HFF-Myc (cell line): Measurements from ENCODE around the gene SHKBP1.
"Not testable (repeated sequence)": the region's sequence is repeated elsewhere in the genome, so short reads cannot be mapped to it uniquely, and the experiment has no call there.

ENCODE experiments used
- DNase-seq: peaks from one replicate; pipeline ENCODE4 v3.0.0-alpha.2; 2011; ENCODE audit warnings: low read depth; ENCODE audit errors: extremely low read depth
- H3K4me3 ChIP-seq: replicated peaks from 2 replicates; pipeline ENCODE4 v1.5.1; 2011; ENCODE audit warnings: low read depth, mild to moderate bottlenecking, control low read depth, low read length
- TF ChIP-seq, protein P1 (sequence below): IDR thresholded peaks from 2 replicates; pipeline ENCODE4 v1.5.1; 2012; ENCODE audit warnings: mild to moderate bottlenecking, low read depth, low read length, control low read depth; ENCODE audit errors: missing control alignments

SHKBP1 gene

DNA sequence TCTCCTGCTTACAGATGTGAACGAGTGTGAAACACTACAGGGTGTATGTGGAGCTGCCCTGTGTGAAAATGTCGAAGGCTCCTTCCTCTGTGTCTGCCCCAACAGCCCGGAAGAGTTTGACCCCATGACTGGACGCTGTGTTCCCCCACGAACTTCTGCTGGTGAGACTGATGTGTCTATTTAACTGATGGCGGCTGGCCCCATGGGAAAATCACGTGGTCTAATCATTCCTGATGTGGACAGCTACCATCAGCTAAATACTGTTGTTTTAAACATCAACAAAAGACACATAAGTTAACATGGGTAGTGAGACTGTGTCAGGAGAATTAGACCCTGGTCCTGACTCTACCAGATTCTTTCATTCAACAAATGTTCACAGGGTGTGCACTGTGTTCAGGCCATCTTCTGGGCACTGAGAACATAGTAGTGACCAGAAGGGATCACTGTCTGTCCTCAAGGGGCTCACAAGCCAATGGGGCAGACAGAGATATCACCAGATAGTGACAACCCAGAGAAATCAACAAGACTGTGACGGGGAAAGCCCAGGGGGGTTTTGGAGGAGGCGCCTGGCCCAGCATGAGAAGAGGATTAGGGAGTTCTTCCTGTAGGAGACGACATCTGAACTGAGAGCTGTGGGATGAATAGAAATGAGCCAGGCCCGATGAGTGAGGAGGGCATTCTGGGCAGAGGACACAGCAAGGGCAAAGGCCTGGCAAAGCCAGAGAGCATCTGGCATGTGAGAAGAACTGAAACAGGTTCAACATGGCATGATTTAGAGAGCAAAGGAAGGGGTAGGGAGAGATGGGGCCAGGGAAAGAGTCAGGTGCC, 42.9 kb downstream of the SHKBP1 start:
- TF ChIP-seq, protein P1, sequence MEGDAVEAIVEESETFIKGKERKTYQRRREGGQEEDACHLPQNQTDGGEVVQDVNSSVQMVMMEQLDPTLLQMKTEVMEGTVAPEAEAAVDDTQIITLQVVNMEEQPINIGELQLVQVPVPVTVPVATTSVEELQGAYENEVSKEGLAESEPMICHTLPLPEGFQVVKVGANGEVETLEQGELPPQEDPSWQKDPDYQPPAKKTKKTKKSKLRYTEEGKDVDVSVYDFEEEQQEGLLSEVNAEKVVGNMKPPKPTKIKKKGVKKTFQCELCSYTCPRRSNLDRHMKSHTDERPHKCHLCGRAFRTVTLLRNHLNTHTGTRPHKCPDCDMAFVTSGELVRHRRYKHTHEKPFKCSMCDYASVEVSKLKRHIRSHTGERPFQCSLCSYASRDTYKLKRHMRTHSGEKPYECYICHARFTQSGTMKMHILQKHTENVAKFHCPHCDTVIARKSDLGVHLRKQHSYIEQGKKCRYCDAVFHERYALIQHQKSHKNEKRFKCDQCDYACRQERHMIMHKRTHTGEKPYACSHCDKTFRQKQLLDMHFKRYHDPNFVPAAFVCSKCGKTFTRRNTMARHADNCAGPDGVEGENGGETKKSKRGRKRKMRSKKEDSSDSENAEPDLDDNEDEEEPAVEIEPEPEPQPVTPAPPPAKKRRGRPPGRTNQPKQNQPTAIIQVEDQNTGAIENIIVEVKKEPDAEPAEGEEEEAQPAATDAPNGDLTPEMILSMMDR: no peak
- H3K4me3 ChIP-seq: no peak overlapping the region
- no peak for DNase-seq

DNA sequence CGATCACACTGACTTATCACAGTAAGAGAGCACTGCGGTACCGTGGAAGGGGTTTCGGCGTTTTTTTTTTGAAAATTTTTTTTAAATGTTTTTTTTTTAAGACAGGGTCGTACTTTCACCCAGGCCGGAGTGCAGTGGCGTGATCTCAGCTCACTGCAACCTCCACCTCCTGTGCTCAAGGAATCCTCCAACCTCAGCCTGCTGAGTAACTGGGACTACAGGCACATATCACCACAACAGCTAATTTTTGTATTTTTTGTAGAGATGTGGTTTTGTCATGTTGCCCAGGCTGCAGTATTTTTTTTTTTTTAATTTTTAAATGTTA, 43.5 kb downstream of the SHKBP1 start:
- no peak overlapping the region for H3K4me3 ChIP-seq
- no peak for DNase-seq
- TF ChIP-seq, protein P1: no peak

DNA sequence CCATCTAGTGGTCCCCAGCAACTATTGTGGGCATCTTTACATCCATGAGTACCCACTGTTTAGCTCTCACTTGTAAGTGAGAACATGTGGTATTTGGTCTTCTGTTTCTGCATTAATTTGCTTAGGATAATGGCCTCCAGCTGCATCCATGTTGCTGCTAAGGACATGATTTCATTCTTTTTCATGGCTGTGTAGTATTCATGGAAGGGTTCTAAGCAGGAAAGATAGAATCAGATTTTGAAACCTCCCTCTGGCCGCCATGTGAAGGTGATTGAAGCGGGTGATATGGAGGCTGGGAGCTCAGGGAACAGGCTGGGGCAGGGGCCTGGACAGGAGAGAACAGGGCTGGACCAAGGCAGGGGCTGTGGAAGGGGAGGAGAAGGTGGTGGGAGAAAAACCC, 44.6 kb downstream of the SHKBP1 start:
- H3K4me3 ChIP-seq: no peak overlapping the region
- TF ChIP-seq, protein P1: no peak
- DNase-seq: no peak

DNA sequence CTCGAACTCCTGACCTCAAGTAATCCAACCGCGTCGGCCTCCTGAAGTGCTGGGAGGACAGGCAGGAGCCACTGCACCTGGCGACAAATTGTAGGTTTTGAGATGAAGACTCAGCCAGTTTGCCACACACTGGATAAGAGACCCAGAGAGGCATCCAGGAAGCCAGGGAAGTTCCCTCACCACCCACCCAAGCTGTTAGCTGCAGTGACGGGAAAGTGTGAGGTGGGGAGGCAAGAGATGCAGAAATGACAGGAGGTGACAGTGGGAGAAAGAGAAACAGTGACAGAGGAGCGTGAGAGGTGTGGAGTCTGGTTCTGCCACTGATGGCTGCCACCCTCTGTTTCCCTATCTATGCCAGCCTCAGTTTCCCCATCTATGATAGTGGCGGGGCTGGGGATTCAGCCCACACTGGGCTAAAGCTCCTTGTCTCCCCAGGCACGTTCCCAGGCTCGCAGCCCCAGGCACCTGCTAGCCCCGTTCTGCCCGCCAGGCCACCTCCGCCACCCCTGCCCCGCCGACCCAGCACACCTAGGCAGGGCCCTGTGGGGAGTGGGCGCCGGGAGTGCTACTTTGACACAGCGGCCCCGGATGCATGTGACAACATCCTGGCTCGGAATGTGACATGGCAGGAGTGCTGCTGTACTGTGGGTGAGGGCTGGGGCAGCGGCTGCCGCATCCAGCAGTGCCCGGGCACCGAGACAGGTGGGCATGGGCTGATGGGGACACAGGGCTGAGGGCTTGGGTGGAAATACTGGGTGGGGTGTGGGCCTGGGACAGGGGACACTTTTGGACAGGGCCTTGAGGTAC, 45.5 kb downstream of the SHKBP1 start:
- no peak for DNase-seq
- TF ChIP-seq, protein P1: no peak
- no peak overlapping the region for H3K4me3 ChIP-seq

DNA sequence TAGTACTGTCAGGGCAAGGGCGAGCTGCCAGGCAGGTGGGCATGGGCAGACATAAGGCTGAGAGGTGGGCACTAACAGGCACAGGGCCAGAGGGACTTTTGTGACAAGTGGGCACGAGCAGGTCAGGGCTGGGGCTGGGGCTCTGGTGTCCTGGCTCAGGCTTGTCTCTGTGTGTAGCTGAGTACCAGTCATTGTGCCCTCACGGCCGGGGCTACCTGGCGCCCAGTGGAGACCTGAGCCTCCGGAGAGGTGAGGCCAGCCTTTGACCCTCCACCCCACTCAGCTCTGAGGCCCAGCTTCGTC, 46.1 kb downstream of the SHKBP1 start:
- no peak for DNase-seq
- TF ChIP-seq, protein P1: no peak
- H3K4me3 ChIP-seq: no peak overlapping the region

DNA sequence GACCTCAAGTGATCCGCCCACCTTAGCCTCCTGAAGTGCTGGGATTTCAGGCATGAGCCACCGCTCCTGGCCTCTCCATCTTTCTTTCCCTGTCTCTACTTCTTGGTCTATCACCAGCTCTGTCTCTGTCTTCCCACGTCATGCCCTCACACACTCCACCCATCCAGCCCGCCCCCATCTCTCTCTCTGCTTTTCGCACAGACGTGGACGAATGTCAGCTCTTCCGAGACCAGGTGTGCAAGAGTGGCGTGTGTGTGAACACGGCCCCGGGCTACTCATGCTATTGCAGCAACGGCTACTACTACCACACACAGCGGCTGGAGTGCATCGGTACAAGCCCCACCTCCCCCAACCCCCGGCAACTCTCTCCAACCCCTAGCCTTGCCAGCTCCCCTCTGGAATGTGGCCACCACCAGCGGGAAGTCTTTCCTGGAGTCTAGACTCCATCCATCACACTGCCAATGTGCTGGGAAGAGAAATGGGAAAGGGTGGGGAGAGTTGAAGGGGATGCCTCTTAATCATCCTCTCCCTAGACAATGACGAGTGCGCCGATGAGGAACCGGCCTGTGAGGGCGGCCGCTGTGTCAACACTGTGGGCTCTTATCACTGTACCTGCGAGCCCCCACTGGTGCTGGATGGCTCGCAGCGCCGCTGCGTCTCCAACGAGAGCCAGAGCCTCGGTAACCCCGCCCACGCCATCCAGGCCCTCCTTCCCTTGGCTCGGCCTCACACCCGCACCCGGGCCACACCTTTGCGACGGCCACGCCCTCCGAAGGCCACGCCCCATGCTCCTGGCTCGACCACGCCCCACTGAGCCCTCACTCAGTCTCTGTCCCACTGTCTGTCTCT, 47.0 kb downstream of the SHKBP1 start:
- TF ChIP-seq, protein P1: no peak
- no peak for DNase-seq
- H3K4me3 ChIP-seq: no peak overlapping the region

DNA sequence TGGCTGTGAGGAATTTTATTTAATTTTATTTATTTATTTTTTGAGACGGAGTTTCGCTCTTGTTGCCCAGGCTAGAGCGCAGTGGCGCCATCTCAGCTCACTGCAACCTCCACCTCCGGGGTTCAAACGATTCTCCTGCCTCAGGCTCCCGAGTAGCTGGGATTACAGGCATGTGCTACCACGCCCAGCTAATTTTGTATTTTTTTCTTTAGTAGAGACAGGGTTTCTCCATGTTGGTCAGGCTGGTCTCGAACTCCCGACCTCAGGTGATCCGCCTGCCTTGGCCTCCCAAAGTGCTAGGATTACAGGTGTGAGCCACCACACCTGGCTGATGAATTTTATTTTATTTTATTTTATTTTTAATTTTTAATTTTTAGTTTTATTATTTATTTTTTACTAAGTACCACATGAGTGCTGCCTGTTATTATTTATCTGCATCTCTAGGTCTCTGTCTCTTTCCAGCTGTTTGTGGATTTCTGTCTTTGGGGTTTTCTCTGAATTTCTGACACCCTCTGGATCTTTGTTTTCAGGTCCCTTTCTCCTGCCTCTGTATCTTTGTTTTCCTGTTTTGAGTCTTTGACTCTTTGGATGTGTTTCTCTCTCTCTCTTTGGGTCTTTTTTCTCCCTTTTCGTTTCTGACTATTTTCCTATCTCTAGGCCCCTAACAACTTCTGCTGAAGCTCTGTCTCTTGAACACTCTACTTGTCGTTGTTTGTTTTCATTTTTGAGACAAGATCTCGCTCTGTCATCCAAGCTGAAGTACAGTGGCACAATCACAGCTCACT, 47.9 kb downstream of the SHKBP1 start:
- not testable (repeated sequence) for DNase-seq

More for the DNA sequence above, 47.9 kb downstream of the SHKBP1 start:
- H3K4me3 ChIP-seq: not testable (repeated sequence)
